ENCODE results near the gene CELF3.
"Not testable (repeated sequence)": the region's sequence is repeated elsewhere in the genome, so short reads cannot be mapped to it uniquely, and the experiment has no call there.

CELF3 gene

DNA sequence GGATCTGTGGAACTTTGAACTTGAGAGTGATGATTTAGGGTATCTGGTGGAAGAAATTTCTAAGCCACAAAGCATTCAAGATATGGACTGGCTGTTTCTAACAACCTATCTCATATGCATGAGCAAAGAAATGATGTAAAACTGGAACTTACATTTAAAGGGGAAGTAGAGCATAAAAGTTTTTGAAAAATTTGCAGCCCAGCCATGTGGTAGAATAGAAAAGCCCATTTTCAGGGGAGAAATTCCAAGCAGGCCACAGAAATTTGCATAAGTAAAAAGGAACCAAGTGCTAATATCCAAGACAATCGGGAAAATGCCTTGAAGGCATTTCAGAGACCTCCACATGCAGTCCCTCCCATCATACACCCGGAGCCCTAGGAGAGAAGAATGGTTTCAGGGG lies 20.4 kb upstream of the CELF3 start:
- H3K27me3 ChIP-seq (ENCODE audit: control insufficient read depth, insufficient read depth, low read length, poor library complexity, severe bottlenecking), result no peaks in the 10 kb centered on the region
- H3K4me3 ChIP-seq (ENCODE audit: insufficient read depth, low read depth, low read length), result no peak overlapping the region
- 70 to 73% methylated on average over 2 of the region's 2 CpGs for WGBS, 2 experiments
- H3K4me1 ChIP-seq (ENCODE audit: control insufficient read depth, insufficient read depth, low read length), result no peaks in the 10 kb centered on the region
- H3K36me3 ChIP-seq (ENCODE audit: control insufficient read depth, insufficient read depth, low read length), result no peaks in the 10 kb centered on the region
- peaks cover 2% of the 10 kb centered on the region for H3K9me3 ChIP-seq (ENCODE audit: control insufficient read depth, low read length)
- H3K27ac ChIP-seq (ENCODE audit: insufficient read depth, low read depth, low read length, poor library complexity, severe bottlenecking), result no peak overlapping the region

GRCh38 chr1:151733995-151734394 lies 17.4 kb upstream of the CELF3 start:
- 89 to 93% methylated on average over 9 of the region's 9 CpGs for WGBS, 2 experiments
- not testable (repeated sequence) for H3K4me3 ChIP-seq (ENCODE audit: insufficient read depth, low read depth, low read length); H3K36me3 ChIP-seq (ENCODE audit: control insufficient read depth, insufficient read depth, low read length); H3K9me3 ChIP-seq (ENCODE audit: control insufficient read depth, low read length); H3K27ac ChIP-seq (ENCODE audit: insufficient read depth, low read depth, low read length, poor library complexity, severe bottlenecking); H3K27me3 ChIP-seq (ENCODE audit: control insufficient read depth, insufficient read depth, low read length, poor library complexity, severe bottlenecking); H3K4me1 ChIP-seq (ENCODE audit: control insufficient read depth, insufficient read depth, low read length)

GRCh38 chr1:151733126-151733525 lies 16.5 kb upstream of the CELF3 start:
- Histone ChIP-seq H3K4me3 (ENCODE audit: insufficient read depth, low read depth, low read length) (no peak overlapping the region), H3K27me3 (ENCODE audit: control insufficient read depth, insufficient read depth, low read length, poor library complexity, severe bottlenecking) (peaks cover 1% of the 10 kb centered on the region), H3K36me3 (ENCODE audit: control insufficient read depth, insufficient read depth, low read length) (no peaks in the 10 kb centered on the region), H3K9me3 (ENCODE audit: control insufficient read depth, low read length) (peaks cover 2% of the 10 kb centered on the region), H3K4me1 (ENCODE audit: control insufficient read depth, insufficient read depth, low read length) (peaks cover 17% of the 10 kb centered on the region), H3K27ac (ENCODE audit: insufficient read depth, low read depth, low read length, poor library complexity, severe bottlenecking) (no peak overlapping the region)
- WGBS, 2 experiments, result 89 to 91% methylated on average over 3 of the region's 3 CpGs

DNA sequence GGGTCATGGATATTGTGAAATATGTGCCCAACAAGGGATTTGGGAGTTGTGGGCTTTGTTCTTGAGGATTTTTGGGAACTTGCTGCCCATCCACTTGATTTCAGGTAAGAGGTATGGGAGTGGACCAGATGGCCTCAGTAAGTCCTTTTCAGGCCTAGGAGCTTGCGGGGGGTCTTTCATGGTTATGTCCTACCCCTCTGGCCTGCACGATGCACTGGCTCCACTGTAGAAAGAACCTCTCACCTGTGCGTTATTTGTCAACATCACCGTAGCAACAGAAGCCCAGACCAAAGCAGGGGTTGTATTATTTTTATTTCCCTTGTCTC lies 13.3 kb upstream of the CELF3 start:
- H3K27me3 ChIP-seq (ENCODE audit: control insufficient read depth, insufficient read depth, low read length, poor library complexity, severe bottlenecking), result peaks cover 7% of the 10 kb centered on the region
- no peaks in the 10 kb centered on the region for H3K36me3 ChIP-seq (ENCODE audit: control insufficient read depth, insufficient read depth, low read length)
- peaks cover 21% of the 10 kb centered on the region for H3K4me1 ChIP-seq (ENCODE audit: control insufficient read depth, insufficient read depth, low read length)
- no peaks in the 10 kb centered on the region for H3K9me3 ChIP-seq (ENCODE audit: control insufficient read depth, low read length)
- 89 to 92% methylated on average over 4 of the region's 4 CpGs for WGBS, 2 experiments
- no peak overlapping the region for H3K27ac ChIP-seq (ENCODE audit: insufficient read depth, low read depth, low read length, poor library complexity, severe bottlenecking)
- no peak overlapping the region for H3K4me3 ChIP-seq (ENCODE audit: insufficient read depth, low read depth, low read length)

GRCh38 chr1:151729157-151729965 lies 12.8 kb upstream of the CELF3 start:
- H3K9me3 ChIP-seq (ENCODE audit: control insufficient read depth, low read length), result no peaks in the 10 kb centered on the region
- peaks cover 21% of the 10 kb centered on the region for H3K4me1 ChIP-seq (ENCODE audit: control insufficient read depth, insufficient read depth, low read length)
- no peak overlapping the region for H3K4me3 ChIP-seq (ENCODE audit: insufficient read depth, low read depth, low read length)
- H3K27me3 ChIP-seq (ENCODE audit: control insufficient read depth, insufficient read depth, low read length, poor library complexity, severe bottlenecking), result peaks cover 7% of the 10 kb centered on the region
- 68 to 71% methylated on average over 10 of the region's 10 CpGs for WGBS, 2 experiments
- no peaks in the 10 kb centered on the region for H3K36me3 ChIP-seq (ENCODE audit: control insufficient read depth, insufficient read depth, low read length)
- no peak overlapping the region for H3K27ac ChIP-seq (ENCODE audit: insufficient read depth, low read depth, low read length, poor library complexity, severe bottlenecking)

- Histone ChIP-seq H3K4me3 (ENCODE audit: insufficient read depth, low read depth, low read length) (no peak overlapping the region), H3K27ac (ENCODE audit: insufficient read depth, low read depth, low read length, poor library complexity, severe bottlenecking) (no peak overlapping the region), H3K4me1 (ENCODE audit: control insufficient read depth, insufficient read depth, low read length) (peaks cover 21% of the 10 kb centered on the region), H3K27me3 (ENCODE audit: control insufficient read depth, insufficient read depth, low read length, poor library complexity, severe bottlenecking) (peaks cover 16% of the 10 kb centered on the region), H3K36me3 (ENCODE audit: control insufficient read depth, insufficient read depth, low read length) (no peaks in the 10 kb centered on the region), H3K9me3 (ENCODE audit: control insufficient read depth, low read length) (no peaks in the 10 kb centered on the region)
- 33 to 37% methylated on average over 19 of the region's 19 CpGs for WGBS, 2 experiments
Observed at GRCh38 chr1:151728151-151729054, 11.8 kb upstream of the CELF3 start.

- Histone ChIP-seq H3K4me3 (ENCODE audit: insufficient read depth, low read depth, low read length) (no peak overlapping the region), H3K9me3 (ENCODE audit: control insufficient read depth, low read length) (no peaks in the 10 kb centered on the region), H3K27me3 (ENCODE audit: control insufficient read depth, insufficient read depth, low read length, poor library complexity, severe bottlenecking) (peaks cover 47% of the 10 kb centered on the region), H3K36me3 (ENCODE audit: control insufficient read depth, insufficient read depth, low read length) (no peaks in the 10 kb centered on the region), H3K4me1 (ENCODE audit: control insufficient read depth, insufficient read depth, low read length) (peaks cover 31% of the 10 kb centered on the region), H3K27ac (ENCODE audit: insufficient read depth, low read depth, low read length, poor library complexity, severe bottlenecking) (no peak overlapping the region)
- 69 to 71% methylated on average over 3 of the region's 3 CpGs for WGBS, 2 experiments
Observed at GRCh38 chr1:151723726-151724370, 7.2 kb upstream of the CELF3 start.

DNA sequence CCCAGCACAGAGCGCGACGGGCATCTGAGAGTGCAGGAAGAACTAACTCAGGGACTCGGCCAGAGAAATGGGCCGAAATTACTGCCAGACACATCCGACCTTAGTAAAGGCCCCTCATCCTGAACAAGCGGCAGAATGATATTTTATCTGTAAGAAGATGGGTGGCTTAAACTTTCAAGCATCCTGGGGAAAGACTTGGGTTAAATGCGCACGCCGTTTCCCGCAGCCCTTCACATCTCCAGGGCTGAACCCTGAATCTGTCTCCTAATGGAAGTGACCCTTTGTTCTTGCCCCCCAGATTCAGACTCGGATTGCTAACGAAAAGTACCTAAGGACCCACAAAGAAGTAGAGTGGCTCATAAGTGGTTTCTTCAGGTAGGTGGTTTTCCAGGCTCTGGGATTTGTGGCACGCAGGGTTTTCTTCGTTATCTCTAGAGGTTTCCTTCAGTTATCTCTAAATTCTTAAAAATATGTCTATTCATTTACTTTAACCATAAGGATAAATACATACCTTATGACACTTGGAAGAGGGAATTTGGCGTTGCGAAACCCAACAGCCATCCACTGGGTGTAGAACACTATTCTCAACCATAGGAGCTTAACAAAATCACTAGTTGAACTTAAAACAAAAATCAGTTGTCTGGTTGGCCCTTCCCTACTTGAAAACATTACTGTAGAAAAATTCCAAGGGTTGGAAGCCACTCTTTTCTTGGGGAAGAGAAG lies 5.3 kb upstream of the CELF3 start:
- Histone ChIP-seq H3K27me3 (ENCODE audit: control insufficient read depth, insufficient read depth, low read length, poor library complexity, severe bottlenecking) (peaks cover 58% of the 10 kb centered on the region), H3K4me1 (ENCODE audit: control insufficient read depth, insufficient read depth, low read length) (peaks cover 35% of the 10 kb centered on the region), H3K9me3 (ENCODE audit: control insufficient read depth, low read length) (no peaks in the 10 kb centered on the region), H3K36me3 (ENCODE audit: control insufficient read depth, insufficient read depth, low read length) (no peaks in the 10 kb centered on the region), H3K4me3 (ENCODE audit: insufficient read depth, low read depth, low read length) (peak overlapping the region; percentile 55), H3K27ac (ENCODE audit: insufficient read depth, low read depth, low read length, poor library complexity, severe bottlenecking) (no peak overlapping the region)
- WGBS, 2 experiments, result 26 to 32% methylated on average over 15 to 17 of the region's 17 CpGs

DNA sequence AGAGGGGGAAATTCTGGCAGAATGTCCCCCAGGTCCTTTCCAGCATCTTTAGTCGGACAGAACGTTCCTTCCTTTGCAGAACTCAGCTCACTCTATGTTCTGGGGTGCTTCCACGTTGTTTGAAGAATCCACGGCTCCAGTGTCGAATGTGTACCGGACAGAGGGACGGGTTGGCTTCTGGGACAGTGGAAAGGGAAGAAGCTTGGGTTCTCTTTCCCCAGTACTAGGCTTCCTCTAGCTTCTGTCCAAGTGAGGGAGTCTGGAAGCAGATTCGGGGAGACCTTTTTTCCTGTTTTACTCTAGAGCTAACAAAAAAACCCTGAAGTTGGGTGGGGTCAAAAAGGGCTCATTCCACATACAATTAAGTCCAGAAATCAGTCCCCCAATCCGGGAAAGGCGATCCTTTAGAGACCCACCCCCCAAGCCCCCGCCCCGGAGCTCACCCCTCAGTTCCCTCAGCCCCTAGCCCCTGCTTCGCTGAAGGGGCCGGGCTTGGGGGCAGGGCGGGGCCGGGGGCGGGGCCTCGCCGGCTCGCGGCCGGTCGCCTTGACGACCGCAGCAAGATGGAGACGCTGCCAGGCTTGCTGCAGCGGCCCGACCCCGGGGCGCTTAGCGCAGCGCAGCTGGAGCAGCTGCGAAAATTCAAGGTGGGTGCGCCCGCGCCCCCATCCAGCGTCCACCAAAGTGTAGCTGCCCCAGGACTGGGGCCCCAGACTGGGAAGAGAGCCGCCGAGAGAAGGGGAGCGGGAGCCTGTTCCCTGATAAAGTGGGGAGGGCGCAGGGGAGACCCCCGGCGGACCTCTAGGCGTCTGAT lies 4.6 kb upstream of the CELF3 start, which contains the start of gene RIIAD1:
RIIAD1 (plus strand) TSS at position 549 of the 814 bp plus-strand sequence; CDS start at position 564, 15 bp downstream.
- WGBS, 2 experiments, result 13% methylated on average over 42 to 44 of the region's 44 CpGs
- peaks cover 58% of the 10 kb centered on the region for H3K27me3 ChIP-seq (ENCODE audit: control insufficient read depth, insufficient read depth, low read length, poor library complexity, severe bottlenecking)
- no peaks in the 10 kb centered on the region for H3K9me3 ChIP-seq (ENCODE audit: control insufficient read depth, low read length)
- peak within 1 kb of the TSS; percentile 55 for H3K4me3 ChIP-seq (ENCODE audit: insufficient read depth, low read depth, low read length)
- peak within 1 kb of the TSS; percentile 8 for H3K27ac ChIP-seq (ENCODE audit: insufficient read depth, low read depth, low read length, poor library complexity, severe bottlenecking)
- no peaks in the 10 kb centered on the region for H3K36me3 ChIP-seq (ENCODE audit: control insufficient read depth, insufficient read depth, low read length)
- peaks cover 40% of the 10 kb centered on the region for H3K4me1 ChIP-seq (ENCODE audit: control insufficient read depth, insufficient read depth, low read length)

Measured in ectodermal cell (in vitro differentiated cells).